Measurements from ENCODE around the gene NPW.

NPW gene

GRCh38 chr16:1976216-1976520, 43.4 kb upstream of the NPW start:
- Histone ChIP-seq H3K4me1 (ENCODE audit: control insufficient read depth, low read length) (peaks cover 18% of the 10 kb centered on the region), H3K79me2 (ENCODE audit: control insufficient read depth, low read length) (peaks cover 33% of the 10 kb centered on the region), H3F3A (ENCODE audit: control insufficient read depth, insufficient read depth) (peaks cover 2% of the 10 kb centered on the region; the same call in 1 of the 2 replicates), H3K4me3 (ENCODE audit: low read length) (no peak overlapping the region), H3K4me2 (ENCODE audit: low read length) (no peak overlapping the region), H3K27me3 (ENCODE audit: control insufficient read depth, low read length) (peaks cover 12% of the 10 kb centered on the region), H3K36me3 (ENCODE audit: control insufficient read depth, low read length) (peaks cover 60% of the 10 kb centered on the region), H4K20me1 (ENCODE audit: control insufficient read depth, insufficient read depth, low read depth, low read length) (no peaks in the 10 kb centered on the region), H3K9me2 (replicated peaks; ENCODE audit: control insufficient read depth, low read length) (no peaks in the 10 kb centered on the region), H3K27ac (ENCODE audit: low read depth, low read length) (no peak overlapping the region), H3K9me3 (ENCODE audit: control insufficient read depth, insufficient read depth, low read length) (no peaks in the 10 kb centered on the region)
- TF ChIP-seq, protein P1, sequence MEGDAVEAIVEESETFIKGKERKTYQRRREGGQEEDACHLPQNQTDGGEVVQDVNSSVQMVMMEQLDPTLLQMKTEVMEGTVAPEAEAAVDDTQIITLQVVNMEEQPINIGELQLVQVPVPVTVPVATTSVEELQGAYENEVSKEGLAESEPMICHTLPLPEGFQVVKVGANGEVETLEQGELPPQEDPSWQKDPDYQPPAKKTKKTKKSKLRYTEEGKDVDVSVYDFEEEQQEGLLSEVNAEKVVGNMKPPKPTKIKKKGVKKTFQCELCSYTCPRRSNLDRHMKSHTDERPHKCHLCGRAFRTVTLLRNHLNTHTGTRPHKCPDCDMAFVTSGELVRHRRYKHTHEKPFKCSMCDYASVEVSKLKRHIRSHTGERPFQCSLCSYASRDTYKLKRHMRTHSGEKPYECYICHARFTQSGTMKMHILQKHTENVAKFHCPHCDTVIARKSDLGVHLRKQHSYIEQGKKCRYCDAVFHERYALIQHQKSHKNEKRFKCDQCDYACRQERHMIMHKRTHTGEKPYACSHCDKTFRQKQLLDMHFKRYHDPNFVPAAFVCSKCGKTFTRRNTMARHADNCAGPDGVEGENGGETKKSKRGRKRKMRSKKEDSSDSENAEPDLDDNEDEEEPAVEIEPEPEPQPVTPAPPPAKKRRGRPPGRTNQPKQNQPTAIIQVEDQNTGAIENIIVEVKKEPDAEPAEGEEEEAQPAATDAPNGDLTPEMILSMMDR (IDR thresholded peaks at IDR 0.05; ENCODE audit: low read depth, low read length, poor library complexity, severe bottlenecking), result no peak
- TF ChIP-seq EZH2phosphoT487 (IDR thresholded peaks at IDR 0.05; ENCODE audit: borderline replicate concordance, low read length), result no peak

DNA sequence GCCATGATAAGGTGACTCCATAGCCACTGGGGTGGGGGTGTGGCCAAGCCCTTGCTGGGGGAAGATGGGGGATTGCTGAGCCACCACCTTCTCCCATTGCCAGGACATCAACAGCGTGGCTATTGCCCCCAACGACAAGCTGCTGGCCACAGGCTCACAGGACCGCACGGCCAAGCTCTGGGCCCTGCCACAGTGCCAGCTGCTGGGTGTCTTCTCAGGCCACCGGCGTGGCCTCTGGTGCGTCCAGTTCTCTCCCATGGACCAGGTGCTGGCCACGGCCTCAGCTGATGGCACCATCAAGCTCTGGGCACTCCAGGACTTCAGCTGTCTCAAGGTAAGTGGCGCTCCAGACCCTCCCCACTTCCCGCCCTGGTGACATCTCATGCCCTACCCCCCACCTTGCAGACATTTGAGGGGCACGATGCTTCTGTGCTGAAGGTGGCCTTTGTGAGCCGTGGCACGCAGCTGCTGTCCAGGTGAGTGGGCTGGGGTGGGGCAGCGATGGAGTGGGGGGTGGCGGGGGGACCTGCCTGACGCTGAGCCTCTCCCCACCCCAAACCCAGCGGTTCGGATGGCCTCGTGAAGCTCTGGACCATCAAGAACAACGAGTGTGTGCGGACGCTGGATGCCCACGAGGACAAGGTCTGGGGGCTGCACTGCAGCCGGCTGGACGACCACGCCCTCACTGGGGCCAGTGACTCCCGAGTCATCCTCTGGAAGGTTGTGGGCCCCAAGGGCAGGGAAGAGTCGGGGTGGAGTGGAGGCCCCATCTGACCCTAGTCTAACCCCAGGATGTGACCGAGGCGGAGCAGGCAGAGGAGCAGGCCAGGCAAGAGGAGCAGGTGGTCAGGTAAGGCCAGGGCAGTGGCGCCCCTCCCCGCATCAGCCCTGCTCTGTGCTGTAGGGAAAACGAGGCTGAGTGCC, 42.4 kb upstream of the NPW start:
- Histone ChIP-seq H3K4me2 (ENCODE audit: low read length) (no peak overlapping the region), H3K27me3 (ENCODE audit: control insufficient read depth, low read length) (peaks cover 22% of the 10 kb centered on the region), H3K4me1 (ENCODE audit: control insufficient read depth, low read length) (peaks cover 21% of the 10 kb centered on the region), H3K27ac (ENCODE audit: low read depth, low read length) (no peak overlapping the region), H4K20me1 (ENCODE audit: control insufficient read depth, insufficient read depth, low read depth, low read length) (no peaks in the 10 kb centered on the region), H3K9me2 (replicated peaks; ENCODE audit: control insufficient read depth, low read length) (no peaks in the 10 kb centered on the region), H3K9me3 (ENCODE audit: control insufficient read depth, insufficient read depth, low read length) (no peaks in the 10 kb centered on the region), H3F3A (ENCODE audit: control insufficient read depth, insufficient read depth) (peaks cover 8% of the 10 kb centered on the region), H3K36me3 (ENCODE audit: control insufficient read depth, low read length) (peaks cover 55% of the 10 kb centered on the region), H3K79me2 (ENCODE audit: control insufficient read depth, low read length) (peaks cover 24% of the 10 kb centered on the region), H3K4me3 (ENCODE audit: low read length) (no peak overlapping the region)
- TF ChIP-seq EZH2phosphoT487 (IDR thresholded peaks at IDR 0.05; ENCODE audit: borderline replicate concordance, low read length), result no peak
- TF ChIP-seq, protein P1 (IDR thresholded peaks at IDR 0.05; ENCODE audit: low read depth, low read length, poor library complexity, severe bottlenecking), result no peak

- TF ChIP-seq, protein P1 (IDR thresholded peaks at IDR 0.05; ENCODE audit: low read depth, low read length, poor library complexity, severe bottlenecking), result no peak
- TF ChIP-seq EZH2phosphoT487 (IDR thresholded peaks at IDR 0.05; ENCODE audit: borderline replicate concordance, low read length), result no peak
- Histone ChIP-seq H3K27ac (ENCODE audit: low read depth, low read length) (no peak overlapping the region), H3K27me3 (ENCODE audit: control insufficient read depth, low read length) (peaks cover 29% of the 10 kb centered on the region), H4K20me1 (ENCODE audit: control insufficient read depth, insufficient read depth, low read depth, low read length) (no peaks in the 10 kb centered on the region), H3K4me1 (ENCODE audit: control insufficient read depth, low read length) (peaks cover 16% of the 10 kb centered on the region), H3K79me2 (ENCODE audit: control insufficient read depth, low read length) (peaks cover 18% of the 10 kb centered on the region), H3K4me2 (ENCODE audit: low read length) (no peak overlapping the region), H3K36me3 (ENCODE audit: control insufficient read depth, low read length) (peaks cover 54% of the 10 kb centered on the region), H3K4me3 (ENCODE audit: low read length) (no peak overlapping the region), H3K9me2 (replicated peaks; ENCODE audit: control insufficient read depth, low read length) (no peaks in the 10 kb centered on the region), H3F3A (ENCODE audit: control insufficient read depth, insufficient read depth) (peaks cover 8% of the 10 kb centered on the region), H3K9me3 (ENCODE audit: control insufficient read depth, insufficient read depth, low read length) (no peaks in the 10 kb centered on the region)
These were observed 41.7 kb upstream of the NPW start for GRCh38 chr16:1977875-1978268.

Data from DOHH2 (cell line).